ENCODE results near the gene GPR18.
"Not testable (repeated sequence)": the region's sequence is repeated elsewhere in the genome, so short reads cannot be mapped to it uniquely, and the experiment has no call there.

Gene GPR18

GRCh38 chr13:99265821-99266426 lies 7.7 kb upstream of the GPR18 start:
- peak; percentile 48 for DNase-seq

GRCh38 chr13:99265162-99265800 lies 7.1 kb upstream of the GPR18 start:
- DNase-seq, result no peak

GRCh38 chr13:99264051-99264450 lies 5.9 kb upstream of the GPR18 start:
- no peak for DNase-seq

- DNase-seq, result no peak
Observed at GRCh38 chr13:99263126-99263785, 5.1 kb upstream of the GPR18 start.

GRCh38 chr13:99261059-99261458 lies 2.9 kb upstream of the GPR18 start:
- DNase-seq, result no peak

GRCh38 chr13:99260216-99260615 lies 2.0 kb upstream of the GPR18 start:
- DNase-seq, result no peak

- DNase-seq, result no peak
Observed at GRCh38 chr13:99258946-99259345, 767 bp upstream of the GPR18 start.

GRCh38 chr13:99257291-99257690 lies 888 bp downstream of the GPR18 start:
- no peak for DNase-seq

- DNase-seq, result no peak
Observed at GRCh38 chr13:99256709-99257108, 1.5 kb downstream of the GPR18 start.

- DNase-seq, result no peak
Observed at GRCh38 chr13:99256283-99256682, 1.9 kb downstream of the GPR18 start.

- DNase-seq, result no peak
Observed at GRCh38 chr13:99255271-99255670, 2.9 kb downstream of the GPR18 start.

- DNase-seq, result no peak
Observed at GRCh38 chr13:99254830-99255229, 3.3 kb downstream of the GPR18 start.

- no peak for DNase-seq
Observed at GRCh38 chr13:99251921-99252320, 6.3 kb downstream of the GPR18 start.

GRCh38 chr13:99250982-99251825 lies 7.0 kb downstream of the GPR18 start:
- no peak for DNase-seq

GRCh38 chr13:99249606-99250005 lies 8.6 kb downstream of the GPR18 start:
- DNase-seq, result not testable (repeated sequence)

GRCh38 chr13:99249178-99249577 lies 9.0 kb downstream of the GPR18 start:
- DNase-seq, result not testable (repeated sequence)

GRCh38 chr13:99246100-99246499 lies 12.1 kb downstream of the GPR18 start:
- no peak for DNase-seq

GRCh38 chr13:99237981-99238662 lies 20.1 kb downstream of the GPR18 start:
- DNase-seq, result no peak

GRCh38 chr13:99231721-99232120 lies 26.5 kb downstream of the GPR18 start:
- DNase-seq, result no peak

- DNase-seq, result no peak
Observed at GRCh38 chr13:99230991-99231390, 27.2 kb downstream of the GPR18 start.

- not testable (repeated sequence) for DNase-seq
Observed at GRCh38 chr13:99230588-99230987, 27.6 kb downstream of the GPR18 start.

- peak; percentile 24 for DNase-seq
Observed at GRCh38 chr13:99228737-99229691, 29.2 kb downstream of the GPR18 start.
